Activated CD4-positive, alpha-beta T cell treated with anti-CD3 and anti-CD28 coated beads, Interleukin-2, amount 50 U/mL, for 24 hours (primary cell): ENCODE results near the gene IRAG1.
"Not testable (repeated sequence)": the region's sequence is repeated elsewhere in the genome, so short reads cannot be mapped to it uniquely, and the experiment has no call there.

ENCODE experiments used
- DNase-seq, 2 donors: peaks; one replicate each; pipeline ENCODE4 v3.0.0-alpha.2; 2020; ENCODE audit warnings: low read depth in 1 of 2, low spot score in 1 of 2

Gene IRAG1

GRCh38 chr11:10709299-10710086, 15.9 kb upstream of the IRAG1 start:
- no peak for DNase-seq

GRCh38 chr11:10708131-10708530, 14.6 kb upstream of the IRAG1 start:
- DNase-seq = no peak

GRCh38 chr11:10701982-10702381, 8.4 kb upstream of the IRAG1 start:
- DNase-seq = no peak

- DNase-seq = no peak
These were observed 5.5 kb upstream of the IRAG1 start for GRCh38 chr11:10699072-10699471.

GRCh38 chr11:10697323-10697620, 3.7 kb upstream of the IRAG1 start:
- no peak for DNase-seq

GRCh38 chr11:10696468-10697322, 3.1 kb upstream of the IRAG1 start:
- no peak for DNase-seq

- no peak for DNase-seq
These were observed 2.3 kb upstream of the IRAG1 start for GRCh38 chr11:10695833-10696232.

- no peak for DNase-seq
These were observed 1.1 kb upstream of the IRAG1 start for GRCh38 chr11:10694486-10695239.

GRCh38 chr11:10692531-10693115, 932 bp downstream of the IRAG1 start:
- DNase-seq = no peak

GRCh38 chr11:10688401-10688800, 5.2 kb downstream of the IRAG1 start:
- no peak for DNase-seq

- no peak for DNase-seq
These were observed 7.2 kb downstream of the IRAG1 start for GRCh38 chr11:10686311-10686710.

GRCh38 chr11:10683429-10683828, 10.1 kb downstream of the IRAG1 start:
- no peak for DNase-seq

- DNase-seq = no peak
These were observed 12.5 kb downstream of the IRAG1 start for GRCh38 chr11:10680956-10681487.

- DNase-seq = not testable (repeated sequence)
These were observed 13.3 kb downstream of the IRAG1 start for GRCh38 chr11:10680279-10680678.

GRCh38 chr11:10679644-10680043, 13.9 kb downstream of the IRAG1 start:
- no peak for DNase-seq

GRCh38 chr11:10678101-10678500, 15.5 kb downstream of the IRAG1 start:
- DNase-seq = no peak

GRCh38 chr11:10676919-10677318, 16.6 kb downstream of the IRAG1 start:
- no peak for DNase-seq

- no peak for DNase-seq
These were observed 18.6 kb downstream of the IRAG1 start for GRCh38 chr11:10674911-10675440.

- DNase-seq = no peak
These were observed 19.1 kb downstream of the IRAG1 start for GRCh38 chr11:10674440-10674855.

- no peak for DNase-seq
These were observed 20.0 kb downstream of the IRAG1 start for GRCh38 chr11:10673501-10674062.

- DNase-seq = no peak
These were observed 23.5 kb downstream of the IRAG1 start for GRCh38 chr11:10670099-10670498.
